ENCODE data around the gene SMARCD1. TPM values are rescaled to one million over a fixed set of nuclear protein-coding genes. Genes with fewer than 3 reads are reported as not detected.

SMARCD1 gene
- total and polyA plus RNA-seq, 2 experiments from 2014 or later: 27.9 to 33.4 TPM

DNA sequence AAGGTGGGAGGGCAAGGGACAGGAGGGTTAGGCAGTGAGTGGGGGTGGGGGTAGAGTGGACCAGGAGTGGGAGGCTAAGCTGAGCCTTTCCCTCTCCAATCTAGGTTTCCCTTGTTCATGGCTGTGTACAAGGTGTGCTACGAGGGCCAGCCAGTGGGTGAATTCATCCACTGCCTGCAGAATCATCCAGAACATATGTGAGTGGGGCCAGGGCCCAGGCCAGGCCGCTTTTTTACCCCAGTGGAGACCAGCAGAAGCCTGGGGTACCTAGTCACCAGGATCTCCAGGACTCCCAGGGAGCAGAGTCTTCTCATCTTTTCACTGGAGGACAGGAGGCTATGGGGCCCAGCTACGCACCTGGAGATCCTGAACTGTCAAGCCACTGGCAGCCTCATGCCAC, 24.2 kb downstream of the SMARCD1 start:
- Histone ChIP-seq H2AFZ (no peak overlapping the region), H3K27ac (peak overlapping the region; percentile 94), H3K9me2 (replicated peaks; ENCODE audit: insufficient read depth) (no peaks in the 10 kb centered on the region), H3K4me2 (no peak overlapping the region), H3K4me3 (no peak overlapping the region), H3K9me3 (ENCODE audit: low read depth) (no peaks in the 10 kb centered on the region), H3K4me1 (ENCODE audit: insufficient read depth) (peaks cover 28% of the 10 kb centered on the region), H3K36me3 (replicated peaks; ENCODE audit: insufficient read depth, low read depth) (no peaks in the 10 kb centered on the region), H4K20me1 (ENCODE audit: insufficient read depth, poor library complexity, severe bottlenecking) (peaks cover 5% of the 10 kb centered on the region), H3K79me2 (peaks cover 18% of the 10 kb centered on the region), H3K27me3 (no peaks in the 10 kb centered on the region)
- no peak for DNase-seq (ENCODE audit: low spot score)
- TF ChIP-seq, protein P1, sequence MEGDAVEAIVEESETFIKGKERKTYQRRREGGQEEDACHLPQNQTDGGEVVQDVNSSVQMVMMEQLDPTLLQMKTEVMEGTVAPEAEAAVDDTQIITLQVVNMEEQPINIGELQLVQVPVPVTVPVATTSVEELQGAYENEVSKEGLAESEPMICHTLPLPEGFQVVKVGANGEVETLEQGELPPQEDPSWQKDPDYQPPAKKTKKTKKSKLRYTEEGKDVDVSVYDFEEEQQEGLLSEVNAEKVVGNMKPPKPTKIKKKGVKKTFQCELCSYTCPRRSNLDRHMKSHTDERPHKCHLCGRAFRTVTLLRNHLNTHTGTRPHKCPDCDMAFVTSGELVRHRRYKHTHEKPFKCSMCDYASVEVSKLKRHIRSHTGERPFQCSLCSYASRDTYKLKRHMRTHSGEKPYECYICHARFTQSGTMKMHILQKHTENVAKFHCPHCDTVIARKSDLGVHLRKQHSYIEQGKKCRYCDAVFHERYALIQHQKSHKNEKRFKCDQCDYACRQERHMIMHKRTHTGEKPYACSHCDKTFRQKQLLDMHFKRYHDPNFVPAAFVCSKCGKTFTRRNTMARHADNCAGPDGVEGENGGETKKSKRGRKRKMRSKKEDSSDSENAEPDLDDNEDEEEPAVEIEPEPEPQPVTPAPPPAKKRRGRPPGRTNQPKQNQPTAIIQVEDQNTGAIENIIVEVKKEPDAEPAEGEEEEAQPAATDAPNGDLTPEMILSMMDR (IDR thresholded peaks at IDR 0.05; ENCODE audit: poor library complexity): no peak
- TF ChIP-seq EZH2phosphoT487 (IDR thresholded peaks at IDR 0.05; ENCODE audit: low read depth, severe bottlenecking, unreplicated experiment) (no peak), EZH2 (IDR thresholded peaks at IDR 0.05; ENCODE audit: borderline replicate concordance) (no peak)
- 96% methylated on average over 2 of the region's 3 CpGs for WGBS (ENCODE audit: low lambda C conversion rate, missing lambda C conversion rate)

DNA sequence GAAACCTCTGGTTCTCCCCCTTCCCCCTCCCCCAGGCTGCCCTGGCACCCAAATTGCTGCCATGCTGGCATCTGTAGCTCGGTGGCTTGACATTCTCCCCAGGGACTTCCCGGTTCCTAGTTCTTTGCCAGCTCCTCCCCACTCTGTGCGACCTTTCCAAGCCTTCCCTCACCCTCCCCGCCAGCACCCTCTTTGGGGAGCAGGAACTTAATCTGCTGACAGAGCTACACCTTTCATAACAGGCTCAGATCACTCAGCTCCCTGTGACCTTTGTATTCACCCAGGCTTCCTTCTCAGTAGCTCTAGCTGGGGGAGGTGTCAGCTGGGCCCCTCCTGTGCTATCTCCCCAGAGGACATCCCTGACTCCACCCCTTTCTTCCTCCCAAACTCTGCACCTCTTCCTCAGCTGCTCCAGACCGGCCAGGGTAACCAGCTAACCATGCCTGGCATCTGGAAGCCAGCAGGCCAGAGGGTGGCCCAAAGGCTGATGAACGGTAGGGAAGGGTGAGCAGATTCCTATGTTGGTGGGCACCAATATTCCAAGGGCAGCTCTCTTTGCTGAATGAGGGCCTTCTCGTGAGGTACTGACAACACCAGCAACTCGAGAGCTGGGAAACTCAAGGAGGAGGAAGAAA, 25.1 kb downstream of the SMARCD1 start:
- Histone ChIP-seq H4K20me1 (ENCODE audit: insufficient read depth, poor library complexity, severe bottlenecking) (peaks cover 5% of the 10 kb centered on the region), H3K9me2 (replicated peaks; ENCODE audit: insufficient read depth) (no peaks in the 10 kb centered on the region), H3K36me3 (replicated peaks; ENCODE audit: insufficient read depth, low read depth) (no peaks in the 10 kb centered on the region), H3K9me3 (ENCODE audit: low read depth) (no peaks in the 10 kb centered on the region), H3K27ac (peak overlapping the region; percentile 94), H3K79me2 (peaks cover 26% of the 10 kb centered on the region), H3K27me3 (no peaks in the 10 kb centered on the region), H3K4me1 (ENCODE audit: insufficient read depth) (peaks cover 24% of the 10 kb centered on the region), H3K4me2 (peak overlapping the region; percentile 64), H3K4me3 (no peak overlapping the region), H2AFZ (peak overlapping the region; percentile 14)
- DNase-seq (ENCODE audit: low spot score): peak; percentile 76
- TF ChIP-seq, protein P1 (IDR thresholded peaks at IDR 0.05; ENCODE audit: poor library complexity): no peak
- no peak for TF ChIP-seq EZH2phosphoT487 (IDR thresholded peaks at IDR 0.05; ENCODE audit: low read depth, severe bottlenecking, unreplicated experiment)
- TF ChIP-seq EZH2 (IDR thresholded peaks at IDR 0.05; ENCODE audit: borderline replicate concordance): no peak
- WGBS (ENCODE audit: low lambda C conversion rate, missing lambda C conversion rate): 49% methylated on average over 8 of the region's 8 CpGs

DNA sequence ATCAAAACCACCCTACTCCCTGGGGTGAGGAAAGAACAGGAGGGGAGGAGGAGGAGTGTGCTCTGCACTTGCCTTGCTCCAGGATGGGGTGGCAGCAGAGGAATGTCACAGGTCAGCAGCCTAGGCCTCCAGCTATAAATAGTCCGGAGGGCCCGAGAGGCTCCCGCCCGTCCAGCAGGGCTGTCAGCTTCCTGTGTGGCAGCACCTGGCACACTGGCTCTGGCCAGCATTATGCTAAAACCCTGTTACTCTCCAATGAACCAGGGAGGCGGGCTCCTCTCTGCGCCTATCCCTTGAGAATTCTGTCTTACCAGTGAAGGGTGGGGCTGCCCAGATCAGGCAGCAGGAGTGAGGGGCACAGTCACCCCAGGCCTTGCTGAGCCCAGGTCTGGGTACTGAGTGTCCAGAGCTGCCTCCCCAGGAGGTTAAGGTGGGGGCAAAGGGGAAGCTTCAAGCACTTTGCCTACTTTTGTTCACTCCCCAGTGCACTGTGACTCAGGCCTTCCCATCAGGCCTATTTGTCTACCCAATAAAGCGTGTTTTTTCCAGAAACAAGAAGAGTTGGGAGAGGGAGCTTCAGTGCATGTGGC, 25.7 kb downstream of the SMARCD1 start:
- peaks cover 29% of the 10 kb centered on the region for H3K79me2 ChIP-seq
- TF ChIP-seq EZH2 (IDR thresholded peaks at IDR 0.05; ENCODE audit: borderline replicate concordance): no peak
- TF ChIP-seq, protein P1 (IDR thresholded peaks at IDR 0.05; ENCODE audit: poor library complexity): no peak
- TF ChIP-seq EZH2phosphoT487 (IDR thresholded peaks at IDR 0.05; ENCODE audit: low read depth, severe bottlenecking, unreplicated experiment): no peak
- H3K4me3 ChIP-seq: no peak overlapping the region
- H3K36me3 ChIP-seq (replicated peaks; ENCODE audit: insufficient read depth, low read depth): no peaks in the 10 kb centered on the region
- peak; percentile 70 for DNase-seq (ENCODE audit: low spot score)
- peaks cover 5% of the 10 kb centered on the region for H4K20me1 ChIP-seq (ENCODE audit: insufficient read depth, poor library complexity, severe bottlenecking)
- H3K9me2 ChIP-seq (replicated peaks; ENCODE audit: insufficient read depth): no peaks in the 10 kb centered on the region
- H3K27ac ChIP-seq: peak overlapping the region; percentile 94
- 62% methylated on average over 7 of the region's 7 CpGs for WGBS (ENCODE audit: low lambda C conversion rate, missing lambda C conversion rate)
- H3K9me3 ChIP-seq (ENCODE audit: low read depth): no peaks in the 10 kb centered on the region
- H3K27me3 ChIP-seq: no peaks in the 10 kb centered on the region
- peaks cover 24% of the 10 kb centered on the region for H3K4me1 ChIP-seq (ENCODE audit: insufficient read depth)
- peak overlapping the region; percentile 7 for H2AFZ ChIP-seq
- H3K4me2 ChIP-seq: peak overlapping the region; percentile 64
